Mucosa of descending colon (tissue), 3 donors: ENCODE results near the gene PIK3CD. TPM values are rescaled to one million over a fixed set of nuclear protein-coding genes. Genes with fewer than 3 reads are reported as not detected.
"Not testable (repeated sequence)": the region's sequence is repeated elsewhere in the genome, so short reads cannot be mapped to it uniquely, and the experiment has no call there.

Experiments used
- ATAC-seq: fragments of 200-7000 bp; cut with Tn5 transposase; one replicate; pipeline ENCODE4 v1.9.1; 2020; ENCODE audit warnings: mild to moderate bottlenecking, moderate library complexity
- DNase-seq, 3 donors: peaks; one replicate each; pipeline ENCODE4 v3.0.0-alpha.2; 2020
- H3K36me3 ChIP-seq: fragments of 200-600 bp; one replicate; pipeline ENCODE4 v1.8.0; 2021; ENCODE audit warnings: low read depth, mild to moderate bottlenecking
- H3K4me1 ChIP-seq: fragments of 200-600 bp; one replicate; pipeline ENCODE4 v1.8.0; 2021; ENCODE audit warnings: low read depth, mild to moderate bottlenecking
- H3K4me3 ChIP-seq: fragments of 200-600 bp; one replicate; pipeline ENCODE4 v1.8.0; 2021; ENCODE audit warnings: mild to moderate bottlenecking
- H3K9me3 ChIP-seq: fragments of 200-600 bp; one replicate; pipeline ENCODE4 v1.8.0; 2021; ENCODE audit warnings: mild to moderate bottlenecking
- CTCF ChIP-seq: fragments of 200-600 bp; IDR thresholded peaks from one replicate; pipeline ENCODE4 v1.8.0; 2022; ENCODE audit warnings: antibody characterized with exemption, mild to moderate bottlenecking
- intact Hi-C, 2 donors: fragments of 100-400 bp; cut with DNase I in 1 of 2; cut with micrococcal nuclease in 1 of 2; formaldehyde crosslinking; loops; one replicate each; pipeline versions ENCODE4 v1.11.0 to v1.11.1; 2022; cut with DNase I, micrococcal nuclease
- total RNA-seq, 3 donors: library from RNA; stranded (reverse); fragmentation: NEBNext Ultra II Directional in 2 of 3; extraction: Animal tissue kit (Norgen Biotek cat#: 25700) in 2 of 3; gene quantifications; one replicate each; pipeline versions ENCODE4 v1.2.1 to v1.2.4, GENCODE V29; 2021 to 2023
- donor health status: DM: no; HTN: no; CAD: no; lungs with moderate emphysema.
- donor health status: DM: no; HTN: no; CAD: no.
- donor health status: DM: no; HTN: yes; CAD: no.

The PIK3CD gene
- total RNA-seq, 3 donors from 2014 or later: 4.6 to 11.7 (median 4.8) TPM

GRCh38 chr1:9668080-9668479 lies 16.5 kb downstream of the PIK3CD start:
- Histone ChIP-seq H3K4me1 (no peaks in the 10 kb centered on the region), H3K36me3 (no peaks in the 10 kb centered on the region), H3K4me3 (no peak overlapping the region), H3K9me3 (no peaks in the 10 kb centered on the region)
- TF ChIP-seq CTCF: no peak
- intact Hi-C loops: no loop called here
- DNase-seq (no peak), ATAC-seq (no peak)

GRCh38 chr1:9670085-9670484 lies 18.6 kb downstream of the PIK3CD start:
- Histone ChIP-seq H3K4me3 (no peak overlapping the region), H3K36me3 (no peaks in the 10 kb centered on the region), H3K9me3 (no peaks in the 10 kb centered on the region), H3K4me1 (no peaks in the 10 kb centered on the region)
- intact Hi-C loops: no loop called here
- DNase-seq: no peak
- ATAC-seq: no peak
- TF ChIP-seq CTCF: no peak

- intact Hi-C loops: no loop called here
- ATAC-seq (no peak), DNase-seq (no peak)
- Histone ChIP-seq H3K9me3 (no peaks in the 10 kb centered on the region), H3K4me1 (no peaks in the 10 kb centered on the region), H3K4me3 (no peak overlapping the region), H3K36me3 (no peaks in the 10 kb centered on the region)
- TF ChIP-seq CTCF: no peak
Measured at GRCh38 chr1:9671377-9672140, 20.0 kb downstream of the PIK3CD start.

- Histone ChIP-seq H3K36me3 (no peaks in the 10 kb centered on the region), H3K4me3 (no peak overlapping the region), H3K4me1 (no peaks in the 10 kb centered on the region), H3K9me3 (no peaks in the 10 kb centered on the region)
- no peak for TF ChIP-seq CTCF
- intact Hi-C loops: no loop called here
- no peak for DNase-seq
- ATAC-seq: no peak
Measured at GRCh38 chr1:9672444-9672843, 20.9 kb downstream of the PIK3CD start.

GRCh38 chr1:9675393-9675792 lies 23.9 kb downstream of the PIK3CD start:
- ATAC-seq (no peak), DNase-seq (no peak)
- intact Hi-C loops: no loop called here
- Histone ChIP-seq H3K4me3 (no peak overlapping the region), H3K4me1 (no peaks in the 10 kb centered on the region), H3K9me3 (no peaks in the 10 kb centered on the region), H3K36me3 (no peaks in the 10 kb centered on the region)
- TF ChIP-seq CTCF: no peak

GRCh38 chr1:9676128-9676527 lies 24.6 kb downstream of the PIK3CD start:
- ATAC-seq, DNase-seq, H3K4me1 ChIP-seq, intact Hi-C loops, H3K9me3 ChIP-seq, H3K36me3 ChIP-seq, H3K4me3 ChIP-seq: not testable (repeated sequence)
